ENCODE measurements around the gene MDP1.

The MDP1 gene

DNA sequence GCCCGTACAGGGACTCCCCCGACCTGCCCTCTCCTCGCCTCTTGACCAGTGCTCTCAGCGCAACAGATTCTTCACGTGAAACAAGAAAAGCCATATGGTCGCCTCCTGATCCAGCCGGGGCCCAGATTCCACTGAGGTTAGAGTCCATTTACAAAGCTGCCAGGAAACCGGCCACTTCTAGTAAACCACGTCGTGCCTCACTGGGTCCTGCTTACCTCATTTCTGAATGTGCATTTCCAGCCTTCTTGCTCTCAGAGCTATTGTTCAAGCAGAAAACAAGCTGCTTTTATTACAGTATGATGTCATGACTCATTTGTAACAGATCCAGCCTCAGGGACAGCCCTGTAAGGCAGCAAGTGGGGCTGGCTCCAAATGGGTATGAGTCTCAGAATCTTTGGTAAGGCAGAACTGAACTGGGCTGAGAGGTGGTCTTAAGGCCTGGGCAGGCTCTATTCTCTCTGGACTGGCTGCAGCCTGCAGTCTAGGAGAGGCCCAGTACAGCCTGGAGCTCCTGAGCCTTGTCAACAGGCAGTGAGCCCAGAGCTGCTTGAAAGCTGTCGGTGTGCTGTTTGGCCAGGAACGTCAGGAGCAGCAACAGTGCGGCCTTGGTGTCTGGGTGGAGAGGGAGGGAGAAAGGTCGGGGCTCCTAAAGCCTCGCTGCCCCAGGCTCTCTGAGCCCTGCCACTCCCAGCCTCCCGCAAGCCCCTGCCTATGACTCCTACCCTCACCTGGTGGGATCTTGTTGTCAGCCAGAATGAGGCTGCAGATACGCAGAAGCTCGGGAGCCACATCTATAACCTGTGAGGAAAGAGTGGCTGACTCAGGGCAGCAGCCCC, 35.7 kb downstream of the MDP1 start:
- DNase-seq (ENCODE audit: low read depth) = no peak

DNA sequence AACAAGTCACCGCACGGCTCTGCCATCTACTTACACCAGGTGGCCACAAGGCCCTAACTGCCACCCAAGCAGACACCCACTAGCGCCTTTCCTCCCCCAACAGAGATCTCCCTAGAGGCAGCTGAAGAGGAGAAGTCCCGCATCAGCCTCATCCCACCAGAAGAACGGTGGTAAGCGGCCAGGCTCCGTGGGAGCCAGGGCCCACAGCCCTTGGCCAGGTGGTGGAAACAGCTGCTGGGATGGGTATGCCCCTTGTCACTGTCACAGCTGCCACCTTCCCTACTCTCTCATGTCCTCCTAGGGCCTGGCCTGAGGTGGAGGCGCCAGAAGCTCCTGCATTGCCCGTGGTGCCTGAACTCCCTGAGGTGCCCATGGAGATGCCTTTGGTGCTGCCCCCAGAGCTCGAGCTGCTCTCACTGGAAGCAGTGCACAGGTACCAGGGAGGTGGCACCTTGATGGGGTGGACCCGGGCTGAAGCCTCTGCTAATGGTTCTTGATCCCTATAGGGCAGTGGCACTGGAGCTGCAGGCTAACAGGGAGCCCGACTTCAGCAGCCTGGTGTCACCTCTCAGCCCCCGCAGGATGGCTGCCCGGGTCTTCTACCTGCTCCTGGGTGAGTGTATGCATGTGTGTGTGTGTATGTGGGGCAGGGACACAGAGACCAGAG, 36.4 kb downstream of the MDP1 start:
- DNase-seq (ENCODE audit: low read depth) = no peak

DNA sequence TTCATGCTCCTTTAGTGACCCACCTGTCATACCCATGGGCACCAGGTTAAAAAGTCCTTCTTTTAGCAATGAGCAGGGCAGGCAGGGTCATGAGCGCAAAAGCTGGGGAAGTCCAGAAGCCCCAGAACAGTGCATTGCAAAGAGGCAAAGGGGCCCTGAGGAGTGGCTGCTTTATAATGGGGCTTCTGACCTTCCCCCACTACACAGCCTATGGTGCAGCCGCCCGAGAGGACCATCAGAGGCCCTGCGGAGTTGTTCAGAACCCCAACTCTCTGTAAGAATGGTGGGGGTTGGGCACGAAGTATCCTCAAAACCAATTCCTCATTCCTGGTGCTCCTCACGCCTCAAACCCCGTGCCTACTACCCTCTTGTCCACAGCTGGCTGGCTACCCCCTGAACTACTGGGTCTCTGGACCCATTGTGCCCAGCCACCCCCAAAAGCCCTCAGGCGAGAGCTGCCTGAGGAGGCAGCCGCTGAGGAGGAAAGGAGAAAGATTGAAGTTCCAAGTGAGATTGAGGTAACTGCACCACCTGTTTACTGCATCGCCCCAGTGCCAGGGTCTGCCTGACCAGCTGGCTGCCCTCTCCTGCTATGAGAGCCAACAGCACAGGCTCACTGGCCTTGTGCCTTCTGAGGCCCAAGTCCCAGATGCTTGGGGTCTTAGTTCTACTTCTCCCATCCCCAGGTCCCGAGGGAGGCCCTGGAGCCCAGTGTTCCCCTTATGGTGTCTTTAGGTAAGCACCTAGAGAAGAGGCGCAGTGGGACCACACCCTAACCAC, 37.3 kb downstream of the MDP1 start:
- no peak for DNase-seq (ENCODE audit: low read depth)

DNA sequence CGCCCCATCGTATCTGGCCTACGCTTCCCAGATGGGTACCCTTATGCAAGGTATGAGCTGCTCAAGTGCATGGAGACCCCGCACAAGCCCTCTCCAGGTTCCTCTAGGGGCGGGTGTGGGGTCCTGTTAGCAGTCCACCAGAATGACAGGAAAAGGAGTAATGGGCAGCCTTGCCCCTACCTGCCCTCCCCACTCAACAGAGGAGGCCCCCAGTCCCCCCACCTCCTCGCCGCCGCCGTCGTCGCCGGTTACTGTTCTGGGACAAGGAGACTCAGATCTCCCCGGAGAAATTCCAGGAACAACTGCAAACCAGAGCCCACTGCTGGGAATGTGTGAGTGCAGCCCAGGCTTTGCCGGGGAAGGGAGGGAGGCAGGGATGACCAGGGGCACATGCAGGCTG, 38.0 kb downstream of the MDP1 start:
- DNase-seq (ENCODE audit: low read depth) = no peak

DNA sequence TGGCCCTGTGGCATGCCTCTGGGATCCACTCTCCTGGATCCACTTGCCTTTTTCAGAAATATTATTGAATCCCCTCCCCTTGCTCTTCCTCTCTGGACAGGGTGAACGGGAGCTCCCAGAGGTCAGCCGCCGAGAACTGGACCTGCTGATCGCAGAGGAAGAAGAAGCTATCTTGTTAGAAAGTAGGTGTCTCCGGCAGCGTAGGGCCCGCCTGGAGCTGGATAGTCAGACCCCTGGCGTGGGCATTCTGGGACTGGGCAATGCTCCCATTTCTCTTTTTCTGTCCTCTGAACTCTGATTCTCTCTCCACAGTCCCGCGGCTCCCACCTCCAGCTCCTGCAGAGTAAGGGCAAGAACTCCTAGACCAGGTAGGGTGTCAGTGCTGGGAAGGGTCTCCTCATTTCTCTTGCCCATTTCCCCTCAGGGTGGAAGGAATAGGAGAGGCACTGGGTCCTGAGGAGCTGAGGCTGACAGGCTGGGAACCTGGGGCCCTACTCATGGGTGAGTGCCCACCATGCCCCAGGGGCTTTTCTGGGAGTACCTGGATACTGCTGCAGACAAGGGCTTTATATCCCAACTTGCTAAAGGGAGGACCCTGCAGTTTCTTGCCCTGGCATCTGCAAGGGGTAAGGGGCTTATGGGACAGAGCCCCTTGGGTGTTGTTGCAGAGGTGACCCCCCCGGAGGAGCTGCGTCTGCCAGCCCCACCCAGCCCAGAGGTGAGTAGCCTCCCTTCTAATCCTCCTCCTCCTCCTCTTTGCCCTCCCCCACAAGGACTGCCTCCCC, 38.6 kb downstream of the MDP1 start:
- no peak for DNase-seq (ENCODE audit: low read depth)

DNA sequence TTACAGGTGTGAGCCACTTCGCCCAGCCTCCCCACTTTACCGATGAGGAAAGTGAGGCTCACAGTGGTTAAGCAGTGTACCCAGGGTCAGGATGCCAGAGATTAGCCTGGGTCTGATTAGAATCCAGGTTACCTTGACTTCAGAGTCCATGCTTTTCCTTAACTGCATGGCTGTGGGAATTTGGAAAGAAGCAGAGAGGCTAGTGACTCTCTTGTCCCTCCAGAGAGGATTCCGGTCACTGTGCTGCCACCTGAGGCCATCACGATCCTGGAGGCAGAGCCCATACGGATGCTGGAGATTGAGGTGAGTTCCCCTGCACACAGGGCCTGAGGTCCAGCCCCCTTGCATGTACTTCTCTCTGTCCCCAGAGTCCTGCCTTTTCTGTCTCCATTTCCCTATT, 39.3 kb downstream of the MDP1 start:
- no peak for DNase-seq (ENCODE audit: low read depth)

DNA sequence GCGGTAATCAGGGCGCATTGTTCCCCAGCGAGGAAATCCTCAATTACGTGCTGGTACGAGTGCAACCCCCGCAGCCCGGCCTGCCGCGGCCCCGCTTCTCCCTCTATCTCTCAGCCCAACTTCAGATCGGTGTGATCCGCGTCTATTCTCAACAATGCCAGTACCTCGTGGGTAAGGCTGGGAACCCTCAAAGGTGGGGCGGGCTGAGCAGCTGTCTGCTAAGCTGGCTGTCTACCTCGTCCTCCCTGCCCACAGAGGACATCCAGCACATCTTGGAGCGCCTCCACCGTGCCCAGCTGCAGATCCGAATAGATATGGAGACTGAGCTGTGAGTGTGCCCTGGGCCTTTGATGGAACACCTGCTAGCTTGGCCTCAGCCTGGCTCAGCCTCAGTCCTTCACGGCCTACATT, 43.0 kb downstream of the MDP1 start:
- no peak for DNase-seq (ENCODE audit: low read depth)

DNA sequence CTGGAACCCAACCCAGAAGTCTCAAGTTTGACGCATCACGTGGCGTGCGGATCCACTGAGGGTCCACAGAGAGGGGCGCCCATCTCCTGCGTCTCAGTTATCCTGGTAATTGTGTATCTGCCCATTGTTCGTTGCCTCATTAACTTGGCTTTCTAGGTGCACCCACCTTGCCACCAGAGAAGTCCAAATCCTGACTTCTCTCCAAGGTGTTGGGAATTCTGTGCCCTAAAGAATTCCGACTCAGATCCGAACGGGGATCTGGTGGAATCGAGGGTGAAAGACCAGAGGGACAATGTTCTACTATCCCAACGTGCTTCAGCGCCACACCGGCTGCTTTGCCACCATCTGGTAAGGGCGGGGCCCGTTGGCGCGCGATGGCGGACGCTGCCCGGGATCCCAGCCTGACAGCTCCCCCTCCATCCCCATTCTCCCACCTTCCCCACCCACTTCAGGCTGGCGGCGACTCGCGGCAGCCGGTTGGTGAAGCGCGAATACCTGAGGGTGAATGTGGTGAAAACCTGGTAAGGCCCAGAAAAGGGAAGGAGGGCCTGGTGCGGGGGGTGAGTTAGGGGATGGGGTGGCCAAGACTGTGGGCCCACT, 43.5 kb downstream of the MDP1 start:
- DNase-seq (ENCODE audit: low read depth) = no peak

DNA sequence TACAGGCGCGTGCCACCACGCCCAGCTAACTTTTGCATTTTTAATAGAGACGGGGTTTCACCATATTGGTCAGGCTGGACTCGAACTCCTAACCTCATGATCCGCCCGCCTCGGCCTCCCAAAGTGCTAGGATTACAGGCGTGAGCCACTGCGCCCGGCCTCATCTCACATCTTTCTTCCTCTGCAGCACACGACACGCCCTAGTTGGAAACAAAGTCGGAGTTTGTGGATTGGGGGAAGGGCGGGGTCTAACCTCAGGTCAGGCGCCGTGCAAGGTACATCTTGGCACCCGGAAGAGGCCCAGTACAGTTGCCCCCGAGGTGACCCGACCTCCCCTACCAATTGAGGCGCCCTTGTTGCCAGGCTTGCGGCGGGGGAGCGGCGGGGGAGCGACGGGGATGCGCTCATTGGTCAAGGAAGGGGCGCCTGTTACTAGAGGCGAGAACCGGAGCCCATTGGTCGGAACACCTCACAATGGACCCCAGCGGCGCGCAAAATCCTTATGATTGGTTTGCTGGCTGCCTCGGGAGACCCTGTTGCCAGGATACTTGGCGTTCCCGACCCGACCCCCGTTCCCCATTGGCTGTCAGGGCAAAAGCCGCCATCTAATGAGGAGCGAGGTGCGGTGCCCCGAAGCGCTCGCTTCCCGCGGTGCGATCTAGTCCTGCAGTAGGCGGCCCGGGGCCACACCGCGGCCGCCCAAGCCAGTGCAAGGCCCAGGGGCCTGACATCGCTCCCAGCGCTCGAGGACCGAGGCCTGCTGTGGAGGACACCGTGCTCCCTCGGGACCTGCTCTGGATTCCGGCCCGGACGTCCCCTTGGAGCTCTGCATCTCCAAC, 44.2 kb downstream of the MDP1 start, which contains the start of gene REC8:
REC8 (plus strand) TSS at position 659 of the 839 bp plus-strand sequence. CDS start 473 bp downstream, outside the sequence.
- DNase-seq (ENCODE audit: low read depth) = peak; percentile 58

DNA sequence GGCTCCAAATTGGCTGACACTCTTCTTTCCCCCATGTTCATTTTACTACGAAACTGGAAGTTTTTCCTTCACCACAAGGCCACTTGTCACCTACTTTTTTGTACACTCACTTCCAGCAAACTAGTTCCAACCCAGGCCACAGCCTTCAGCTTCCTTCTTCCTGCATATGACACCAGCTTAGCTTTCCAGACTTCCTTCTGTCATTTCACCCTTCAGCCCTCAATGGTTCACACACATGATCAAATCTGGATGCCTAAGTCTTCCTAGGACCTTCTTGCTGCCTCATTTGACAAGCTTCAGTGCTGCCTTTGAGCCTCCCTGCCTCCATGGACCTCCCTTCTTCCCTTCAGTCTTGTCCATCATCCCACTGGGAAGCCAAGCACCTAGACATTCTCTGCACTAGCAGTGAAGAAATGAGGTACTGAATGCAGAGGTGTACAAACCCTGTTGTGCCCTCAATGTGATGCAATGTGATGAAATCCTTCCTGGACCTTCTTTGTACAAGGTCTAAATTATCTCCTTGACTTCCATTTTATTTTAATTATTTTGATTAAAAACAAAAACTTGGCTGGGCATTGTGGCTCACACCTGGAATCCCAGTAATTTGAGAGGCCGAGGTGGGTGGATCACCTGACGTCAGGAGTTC, 48.3 kb downstream of the MDP1 start:
- DNase-seq (ENCODE audit: low read depth) = no peak

DNA sequence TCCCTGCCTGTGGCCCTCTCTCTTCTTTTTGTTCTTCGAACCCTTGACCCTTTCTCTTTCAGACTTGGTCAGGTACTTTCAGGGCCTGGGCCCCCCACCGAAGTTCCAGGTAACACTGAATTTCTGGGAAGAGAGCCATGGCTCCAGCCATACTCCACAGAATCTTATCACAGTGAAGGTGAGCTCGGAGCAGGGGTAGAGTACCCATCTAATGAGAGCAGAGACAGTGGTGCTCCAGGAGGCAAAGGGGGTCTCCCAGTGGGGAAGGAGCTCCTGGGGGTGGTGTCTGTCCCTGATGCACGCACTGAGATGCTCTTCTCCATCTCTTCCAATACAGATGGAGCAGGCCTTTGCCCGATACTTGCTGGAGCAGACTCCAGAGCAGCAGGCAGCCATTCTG, 50.1 kb downstream of the MDP1 start:
- DNase-seq (ENCODE audit: low read depth) = no peak

DNA sequence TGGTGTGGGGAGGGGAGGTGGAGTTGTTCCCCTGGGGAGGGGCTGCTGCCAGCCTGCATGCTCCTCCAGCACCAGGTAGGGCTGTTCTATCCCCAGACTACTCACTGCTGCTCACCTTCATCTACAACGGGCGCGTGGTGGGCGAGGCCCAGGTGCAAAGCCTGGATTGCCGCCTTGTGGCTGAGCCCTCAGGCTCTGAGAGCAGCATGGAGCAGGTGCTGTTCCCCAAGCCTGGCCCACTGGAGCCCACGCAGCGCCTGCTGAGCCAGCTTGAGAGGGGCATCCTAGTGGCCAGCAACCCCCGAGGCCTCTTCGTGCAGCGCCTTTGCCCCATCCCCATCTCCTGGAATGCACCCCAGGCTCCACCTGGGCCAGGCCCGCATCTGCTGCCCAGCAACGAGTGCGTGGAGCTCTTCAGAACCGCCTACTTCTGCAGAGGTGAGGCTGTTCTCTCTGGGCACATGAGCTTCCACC, 51.3 kb downstream of the MDP1 start:
- no peak for DNase-seq (ENCODE audit: low read depth)
